NCI-H146 (cell line): ENCODE data around the gene KLK2.
"Not testable (repeated sequence)": the region's sequence is repeated elsewhere in the genome, so short reads cannot be mapped to it uniquely, and the experiment has no call there.

Experiments used
- DNase-seq: peaks from one replicate; lab custom pipeline; 2025; lab: John Stamatoyannopoulos, UW

Gene KLK2

DNA sequence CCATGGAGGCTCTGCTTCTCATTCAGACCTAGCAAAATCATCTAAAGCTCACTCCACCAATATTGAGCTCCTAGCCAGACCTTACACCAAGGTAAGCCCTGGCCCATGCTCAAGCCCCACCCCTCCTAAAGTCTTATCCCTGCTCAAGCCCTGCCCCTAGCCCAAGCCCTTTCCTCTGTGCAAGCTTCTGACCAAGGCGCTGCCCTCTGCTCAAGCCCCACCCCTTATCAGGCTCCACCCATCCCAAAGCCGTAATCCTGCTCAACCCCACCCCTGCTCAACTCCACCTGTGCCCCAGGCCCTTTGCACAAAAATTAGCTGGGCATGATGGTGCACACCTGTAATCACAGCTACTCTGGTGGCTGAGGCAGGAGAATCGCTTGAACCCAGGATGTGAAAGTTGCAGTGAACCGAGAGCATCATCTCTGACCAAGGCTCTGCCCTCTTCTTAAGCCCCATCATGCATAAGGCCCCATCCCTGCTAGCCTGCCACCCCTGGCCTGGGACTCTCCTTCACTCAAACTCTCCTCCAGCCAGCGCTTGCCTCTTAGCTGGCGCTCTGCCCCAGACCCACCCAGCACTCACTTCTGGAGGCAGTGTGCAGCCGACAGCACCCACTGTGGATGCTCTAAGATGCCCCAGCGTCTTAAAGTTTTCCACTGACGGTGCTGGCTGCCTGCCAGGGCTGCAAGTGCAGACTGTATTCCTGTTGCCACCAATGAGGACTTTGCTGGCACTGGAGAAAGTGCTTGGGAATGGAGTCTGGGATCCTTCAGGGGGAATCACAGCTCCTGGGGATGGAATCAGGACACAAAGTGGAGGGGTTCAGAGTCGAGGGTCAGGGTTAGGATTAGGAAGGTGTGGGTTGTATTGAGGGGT is 21.5 kb downstream of the KLK2 start:
- no peak for DNase-seq

DNA sequence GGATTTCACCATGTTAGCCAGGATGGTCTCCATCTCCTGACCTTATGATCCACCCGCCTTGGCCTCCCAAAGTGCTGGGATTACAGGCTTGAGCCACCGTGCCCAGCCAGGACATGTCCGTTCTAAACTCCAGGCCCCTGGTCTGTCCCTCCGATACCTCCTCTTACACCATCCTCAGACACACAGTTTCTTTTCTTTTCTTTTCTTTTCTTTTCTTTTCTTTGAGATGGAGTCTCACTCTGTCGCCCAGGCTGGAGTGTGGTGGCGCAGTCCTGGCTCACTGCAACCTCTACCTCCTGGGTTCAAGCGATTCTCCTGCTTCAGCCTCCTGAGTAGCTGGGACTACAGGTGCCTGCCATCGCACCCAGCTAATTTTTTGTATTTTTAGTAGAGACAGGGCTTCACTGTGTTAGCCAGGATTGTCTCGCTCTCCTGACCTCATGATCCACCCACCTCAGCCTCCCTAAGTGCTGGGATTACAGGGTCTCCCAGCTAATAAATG is 22.9 kb downstream of the KLK2 start:
- DNase-seq: not testable (repeated sequence)

DNA sequence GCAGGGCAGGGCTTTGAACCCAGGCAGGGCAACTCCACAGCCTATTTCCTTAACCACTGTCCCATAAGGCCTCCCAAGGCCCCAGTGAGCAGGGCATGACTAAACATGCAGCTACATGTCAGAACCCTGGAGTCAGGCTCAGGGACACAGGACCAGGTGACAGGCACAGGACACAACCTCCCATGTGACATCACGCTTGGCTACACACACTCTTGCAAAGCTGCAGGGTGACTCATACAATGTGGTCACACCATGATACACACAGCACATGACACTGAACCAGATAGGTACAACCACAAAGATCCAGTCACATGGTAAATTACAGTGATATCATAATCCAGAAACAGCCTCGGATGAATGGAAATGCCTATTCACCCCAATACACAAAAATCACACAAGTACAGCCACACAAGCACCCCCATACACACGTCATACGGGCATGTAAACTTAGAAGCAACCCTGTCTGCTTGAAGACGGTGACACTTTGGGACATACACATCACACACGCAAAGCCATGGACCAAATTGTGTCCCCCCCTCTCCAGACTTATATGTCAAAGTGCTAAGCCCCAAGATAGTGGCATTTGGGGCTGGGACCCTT is 23.5 kb downstream of the KLK2 start:
- peak; percentile 61 for DNase-seq

DNA sequence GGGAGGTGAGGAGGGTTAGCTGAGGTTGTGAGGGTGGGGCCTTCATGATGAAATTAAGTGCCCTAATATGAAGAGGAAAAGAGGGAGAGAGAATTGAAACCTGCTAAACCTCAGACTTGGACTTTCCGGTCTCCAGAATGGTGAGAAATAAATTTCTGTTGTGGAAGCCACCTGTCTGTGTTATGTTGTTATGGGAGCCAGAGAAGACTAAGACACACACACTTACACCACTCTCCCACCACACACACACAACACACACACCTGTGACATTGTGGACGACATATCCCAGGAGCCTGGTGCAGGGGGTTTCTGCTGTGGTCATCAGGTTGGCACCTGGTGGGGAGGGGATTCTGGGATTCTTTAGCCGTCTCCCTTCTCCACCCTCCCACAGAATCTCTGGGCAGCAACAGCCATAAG is 24.0 kb downstream of the KLK2 start:
- no peak for DNase-seq

DNA sequence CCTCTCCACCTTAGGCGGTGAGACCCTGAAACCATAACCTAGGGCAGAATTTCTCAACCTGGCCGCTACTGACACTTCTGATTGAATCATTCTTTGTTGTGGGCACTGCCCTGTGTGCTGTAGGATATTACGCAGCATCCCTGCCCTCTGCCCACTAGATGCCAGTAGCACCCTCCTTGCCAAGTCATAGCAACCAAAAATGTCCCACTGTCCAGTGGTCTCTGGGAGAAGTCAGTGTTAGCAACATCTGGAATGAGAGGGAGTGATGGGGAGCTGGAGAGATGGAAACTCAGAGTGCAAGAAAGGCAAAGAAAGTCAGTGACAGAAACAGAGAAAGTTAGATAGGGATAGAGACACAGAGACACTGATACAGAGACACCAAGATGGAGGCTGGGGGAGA is 24.4 kb downstream of the KLK2 start:
- no peak for DNase-seq

DNA sequence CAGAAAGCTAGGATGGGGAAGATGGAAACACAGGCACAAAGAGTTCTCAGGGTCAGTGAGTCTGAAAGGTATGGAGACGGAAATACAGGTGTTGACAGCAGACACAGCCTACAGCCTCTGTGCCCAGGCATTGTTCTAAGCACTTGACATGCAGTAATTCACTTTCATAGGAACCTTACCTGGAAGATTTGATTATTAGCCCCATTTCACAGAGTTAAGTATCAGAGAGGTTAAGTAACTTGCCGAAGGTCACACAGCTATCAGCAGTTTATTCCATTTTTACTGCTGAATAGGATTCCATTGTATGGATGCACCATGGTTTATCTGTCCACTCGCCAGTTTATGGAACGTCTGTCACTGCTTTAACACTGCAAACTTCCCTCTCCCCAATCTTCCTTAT is 24.8 kb downstream of the KLK2 start:
- DNase-seq: no peak

DNA sequence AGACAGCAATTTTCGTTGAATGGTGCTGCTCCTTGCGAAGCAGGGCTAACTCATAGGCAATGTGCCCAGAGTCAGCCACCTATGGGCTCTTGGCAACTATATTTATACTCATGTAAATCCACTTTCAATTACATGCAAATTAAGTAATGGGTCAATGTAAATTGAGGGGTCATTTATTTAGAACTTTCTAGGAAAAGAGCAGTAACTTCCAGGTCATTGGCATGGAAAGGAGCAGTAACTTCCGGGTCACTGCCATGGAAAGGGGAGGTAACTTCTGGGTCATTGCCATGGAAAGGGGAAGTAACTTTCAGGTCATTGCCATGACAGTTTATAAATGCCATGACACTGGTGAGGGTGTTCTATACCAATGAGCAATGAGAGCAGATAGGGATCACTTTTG is 26.3 kb downstream of the KLK2 start:
- no peak for DNase-seq

DNA sequence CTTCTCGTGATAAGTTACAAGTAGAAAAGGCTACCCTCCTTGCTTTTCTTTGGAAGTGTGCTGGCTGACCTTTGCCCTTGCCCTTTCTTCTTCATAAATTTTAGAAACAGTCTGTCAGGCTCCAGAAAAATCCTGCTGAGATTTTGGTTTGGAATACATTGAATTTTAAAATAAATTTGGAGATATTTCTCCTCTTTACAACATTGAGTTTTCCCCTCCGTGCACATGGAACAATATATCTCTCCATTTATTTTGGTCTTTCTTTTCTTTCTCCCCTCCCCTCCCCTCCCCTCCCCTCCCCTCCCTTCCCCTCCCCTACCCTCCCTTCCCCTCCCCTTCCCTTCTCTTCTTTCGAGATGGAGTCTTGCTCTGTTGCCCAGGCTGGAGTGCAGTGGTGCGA is 29.4 kb downstream of the KLK2 start:
- no peak for DNase-seq

DNA sequence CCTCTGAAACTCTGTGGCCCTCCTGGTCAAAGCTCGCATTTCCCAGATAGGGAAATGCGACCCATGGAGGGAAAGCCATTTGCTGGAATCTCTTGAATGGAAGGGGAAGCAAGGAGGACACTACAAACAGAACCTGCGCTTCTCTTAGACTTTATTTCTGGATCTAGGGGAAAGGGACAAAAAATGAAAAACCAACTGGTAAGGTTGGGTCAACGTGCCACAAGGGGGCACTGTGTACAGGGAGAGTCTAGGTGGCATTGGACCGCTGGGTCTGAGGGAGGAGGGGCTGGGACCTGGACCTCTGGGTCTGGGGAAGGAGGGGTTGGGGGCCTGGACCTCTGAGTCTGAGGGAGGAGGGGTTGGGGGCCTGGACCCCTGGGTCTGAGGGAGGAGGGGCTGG is 33.0 kb downstream of the KLK2 start:
- peak; percentile 47 for DNase-seq

DNA sequence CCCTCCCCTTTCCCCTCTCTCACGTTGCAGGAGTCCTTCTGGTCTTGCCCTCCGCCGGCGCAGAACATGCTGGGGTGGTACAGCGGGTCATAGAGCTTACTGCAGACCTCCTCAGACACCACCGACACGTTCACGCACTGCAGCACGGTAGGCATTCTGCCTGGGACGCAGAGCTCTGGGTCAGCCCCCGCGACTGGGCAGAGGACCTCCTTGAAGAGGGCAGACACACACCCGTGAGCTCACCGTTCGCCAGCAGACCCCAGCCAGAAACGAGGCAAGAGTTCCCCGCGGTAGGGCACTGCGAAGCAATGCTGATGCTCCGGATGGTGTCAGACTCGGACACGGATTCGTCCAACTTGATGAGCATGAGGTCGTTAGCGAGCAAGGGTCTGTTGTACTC is 35.1 kb downstream of the KLK2 start:
- DNase-seq: no peak

DNA sequence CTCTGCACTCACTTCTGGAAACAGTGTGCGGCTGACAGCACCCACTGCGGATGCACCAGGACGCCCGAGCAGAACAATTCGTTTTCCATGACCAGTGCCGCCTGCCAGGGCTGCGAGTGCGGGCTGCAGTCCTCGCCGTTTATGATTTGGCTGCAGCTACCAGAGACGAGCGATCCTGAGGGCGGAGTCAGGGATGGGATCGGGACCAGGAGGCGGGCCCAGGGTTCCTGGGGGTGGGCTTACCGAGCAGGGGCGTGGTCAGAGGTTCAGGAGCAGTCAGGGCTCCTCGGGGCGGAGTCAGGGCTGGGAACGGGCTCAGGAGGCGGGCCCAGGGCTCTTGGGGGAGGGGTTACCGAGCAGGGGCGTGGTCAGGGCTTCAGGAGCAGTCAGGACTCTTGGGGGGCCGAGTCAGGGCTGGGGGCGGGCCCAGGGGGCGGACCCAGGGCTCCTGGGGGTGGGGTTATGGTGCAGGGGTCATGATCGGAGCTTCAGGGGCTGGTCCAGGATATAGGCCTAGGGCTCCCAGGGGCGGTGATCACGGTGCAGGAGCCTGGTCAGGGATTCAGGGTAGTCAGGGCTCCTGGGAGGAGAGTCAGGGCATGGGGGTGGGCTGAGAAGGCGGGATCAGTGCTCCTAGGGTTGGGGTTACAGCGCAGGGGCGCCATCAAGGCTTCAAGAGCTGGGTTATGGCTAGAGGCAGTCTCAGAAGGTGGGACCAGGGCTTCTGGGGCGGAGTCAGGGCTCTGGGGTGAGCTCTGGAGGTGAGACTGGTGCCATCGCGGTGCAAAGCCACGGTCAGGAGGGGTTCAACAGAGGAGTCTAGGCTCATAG is 36.2 kb downstream of the KLK2 start:
- peak; percentile 84 for DNase-seq

DNA sequence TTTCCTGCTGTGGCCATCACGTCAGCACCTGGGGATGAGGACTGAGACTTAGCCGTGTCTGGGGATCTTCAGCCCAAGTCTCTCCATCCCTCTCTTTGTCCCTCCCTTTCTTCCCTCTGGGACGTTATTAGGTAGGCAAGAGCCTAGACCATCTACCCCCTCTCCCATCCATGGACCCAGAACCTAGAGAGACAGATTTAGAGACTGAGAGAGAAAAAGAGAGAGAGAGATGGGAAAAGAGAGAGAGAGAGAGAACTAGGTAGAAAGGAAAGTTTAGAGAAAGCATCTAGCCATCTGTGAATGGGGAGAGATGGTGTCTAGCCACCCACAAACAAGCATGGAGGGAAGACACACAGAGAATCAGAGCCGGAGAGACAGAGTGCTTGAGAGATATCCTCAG is 37.5 kb downstream of the KLK2 start:
- no peak for DNase-seq

DNA sequence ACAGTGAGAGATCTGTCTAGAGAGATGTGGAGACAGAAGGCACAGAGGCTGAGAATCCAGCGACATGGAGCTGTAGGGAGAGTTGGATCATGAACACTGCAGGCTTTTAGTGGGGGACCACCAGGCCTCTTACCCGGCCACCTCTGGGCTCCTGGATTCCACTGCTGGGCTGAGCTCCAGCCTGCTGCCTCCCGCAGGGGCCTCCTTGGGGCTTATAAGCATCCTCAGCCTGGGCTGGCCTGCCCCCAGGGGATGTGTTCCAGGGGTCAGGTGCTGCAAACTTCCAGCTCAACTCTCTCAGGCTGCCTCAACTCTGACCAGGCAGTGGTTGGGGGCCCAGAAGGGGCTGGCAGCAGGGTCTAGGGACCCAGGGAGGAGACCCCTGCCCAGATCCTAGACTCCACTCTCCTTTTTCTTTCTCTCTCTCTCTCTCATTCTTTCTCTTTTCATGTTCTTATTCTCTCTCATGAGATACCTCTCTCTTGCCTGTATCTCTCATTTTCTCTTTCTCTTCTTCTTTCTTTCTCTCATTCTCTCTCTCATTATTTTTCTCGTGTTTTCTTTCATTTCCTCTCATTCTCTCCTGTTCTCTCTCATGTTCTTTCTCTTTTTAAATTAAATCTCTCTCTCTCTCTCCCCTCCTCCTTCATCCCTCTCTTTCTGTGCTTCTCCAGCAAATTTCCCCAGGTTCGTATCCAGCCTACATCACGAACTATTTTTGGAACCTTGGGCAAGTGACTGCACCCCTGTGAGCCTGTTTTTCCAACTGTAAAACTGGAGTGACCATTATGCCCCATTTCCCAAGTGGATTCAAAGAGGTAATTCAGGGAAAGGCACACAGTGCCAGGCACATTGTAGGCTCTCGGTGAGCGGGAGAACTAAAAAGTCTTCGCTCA is 38.2 kb downstream of the KLK2 start, which contains the start of gene KLK4:
TSS of gene KLK4 (minus strand) at position 190 of the 896 bp plus-strand sequence. CDS start 657 bp downstream, outside the sequence.
- DNase-seq: no peak

DNA sequence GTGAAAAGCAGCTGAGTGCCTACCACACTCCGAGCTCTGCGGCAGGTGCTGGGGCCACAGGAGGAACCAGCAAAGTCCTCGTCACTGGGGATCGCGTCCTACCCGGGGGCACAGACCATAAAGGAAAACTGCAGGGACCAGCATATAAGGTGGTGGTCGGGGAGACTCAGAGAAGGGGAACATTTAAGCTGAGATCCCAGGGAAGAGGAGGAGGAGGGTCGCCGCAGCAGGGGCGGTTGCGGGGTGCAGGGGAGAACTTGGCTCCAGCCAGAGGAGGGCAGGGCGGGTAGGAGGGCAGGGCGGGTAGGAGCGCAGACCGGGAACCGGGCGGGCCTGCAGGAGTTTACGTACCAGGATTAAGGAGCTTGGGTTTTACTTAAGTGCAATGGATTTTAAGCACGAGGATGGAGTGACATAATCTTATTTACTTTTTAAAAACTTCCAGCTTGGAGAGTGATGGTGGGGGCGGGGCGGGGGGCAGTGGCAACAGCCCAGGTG is 38.9 kb downstream of the KLK2 start:
- DNase-seq: no peak

DNA sequence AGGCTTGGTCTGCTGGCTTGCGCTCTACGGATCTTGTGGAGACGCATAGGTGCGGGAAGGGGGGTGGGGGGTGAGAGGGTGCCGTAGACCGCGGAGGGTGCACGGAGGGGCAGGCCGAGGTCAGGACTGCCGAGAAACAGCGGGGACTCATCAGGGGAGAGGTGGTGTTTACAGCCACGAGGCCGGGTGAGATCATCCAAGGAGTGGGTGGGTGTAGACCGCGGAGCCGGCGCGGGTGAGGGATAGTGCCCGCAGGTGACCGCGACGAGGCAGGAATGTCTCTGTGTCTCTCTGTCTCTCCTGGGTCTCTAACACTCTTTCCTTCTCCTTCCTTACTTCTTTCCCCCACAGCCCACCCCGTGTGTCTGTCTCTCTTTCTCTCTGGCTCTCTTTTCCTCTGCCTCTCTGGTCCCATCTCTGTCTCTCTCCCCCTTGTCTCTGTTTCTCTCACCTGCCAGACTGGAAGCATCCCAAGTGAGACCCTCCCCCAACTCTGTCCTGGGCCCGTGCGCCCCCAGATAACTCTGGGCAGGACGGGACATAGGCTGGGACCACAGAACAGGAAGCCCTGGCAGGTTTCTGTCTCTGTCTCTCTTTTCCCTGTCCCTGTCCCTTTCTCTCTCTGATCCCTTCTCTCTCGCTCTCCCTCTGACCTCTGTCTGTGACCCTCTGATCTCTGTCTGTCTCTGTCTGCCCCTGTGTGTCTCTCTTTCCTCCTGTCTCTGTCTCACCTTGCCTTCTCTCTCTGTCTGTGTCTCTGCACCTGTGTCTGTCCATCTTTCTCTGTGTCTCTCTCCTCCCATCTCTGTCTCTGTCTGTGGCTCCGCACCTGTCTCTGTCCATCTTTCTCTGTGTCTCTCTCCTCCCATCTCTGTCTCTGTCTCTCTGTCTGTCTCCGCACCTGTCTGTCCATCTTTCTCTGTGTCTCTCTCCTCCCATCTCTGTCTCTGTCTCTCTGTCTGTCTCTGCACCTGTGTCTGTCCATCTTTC is 39.8 kb downstream of the KLK2 start:
- no peak for DNase-seq

DNA sequence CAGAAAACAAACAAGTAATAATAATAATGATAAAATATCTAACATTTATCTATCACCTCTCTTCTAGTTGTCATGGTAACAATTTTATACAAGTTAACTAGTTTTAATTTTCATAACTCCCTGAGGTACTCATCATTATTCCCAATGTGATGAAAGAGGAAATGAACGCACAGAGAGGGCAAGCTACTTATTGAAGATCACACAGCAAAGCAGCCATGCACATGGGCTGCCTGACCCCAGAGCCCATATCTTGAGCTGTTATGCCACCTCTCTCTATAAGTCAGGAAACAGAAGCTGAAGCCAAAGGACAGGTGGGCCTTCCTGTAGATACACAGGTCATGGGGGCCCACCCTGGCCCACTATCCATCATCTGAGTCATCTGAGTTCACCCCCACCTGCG is 42.8 kb downstream of the KLK2 start:
- DNase-seq: no peak

DNA sequence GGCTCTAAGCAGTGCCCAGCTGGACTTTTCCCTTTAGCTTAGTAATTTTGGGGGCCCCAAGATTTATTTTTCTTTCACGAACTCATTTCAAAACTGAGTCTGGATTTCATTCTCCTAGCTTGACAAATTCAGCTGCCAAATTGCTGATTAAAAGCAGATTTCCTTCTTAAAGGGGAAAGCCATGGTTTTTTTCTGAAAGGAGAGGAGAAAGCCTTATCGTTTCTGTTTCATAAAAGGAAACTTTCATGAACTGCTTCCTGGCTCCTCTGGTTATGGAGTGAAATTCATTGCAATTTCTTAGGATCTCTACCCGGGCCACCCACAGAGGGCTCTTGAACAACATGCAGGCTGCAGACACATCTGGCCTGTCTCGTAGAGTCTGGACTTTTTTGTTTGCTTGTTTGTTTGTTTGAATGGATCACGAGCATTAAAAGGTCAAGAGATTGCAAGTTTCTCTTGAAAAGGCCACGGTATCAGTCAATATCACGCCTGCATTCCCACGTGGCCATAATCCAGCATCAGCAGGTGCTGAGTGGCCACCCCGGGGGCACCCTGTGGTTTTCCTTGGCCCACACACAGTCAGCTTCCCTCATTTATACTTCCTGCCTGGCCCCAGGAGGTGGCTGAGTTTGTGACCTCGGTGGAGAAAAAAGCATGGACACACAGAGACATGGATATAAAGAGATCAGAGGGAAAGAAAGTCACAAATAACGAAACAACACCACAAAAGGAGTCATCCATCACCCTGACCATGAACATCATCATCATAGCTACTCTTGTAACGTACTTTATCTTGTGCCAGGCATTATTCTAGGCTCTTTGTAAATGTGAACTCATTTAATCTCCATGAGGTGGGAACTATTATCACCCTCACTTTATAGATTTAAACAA is 48.4 kb downstream of the KLK2 start:
- DNase-seq: peak; percentile 89

DNA sequence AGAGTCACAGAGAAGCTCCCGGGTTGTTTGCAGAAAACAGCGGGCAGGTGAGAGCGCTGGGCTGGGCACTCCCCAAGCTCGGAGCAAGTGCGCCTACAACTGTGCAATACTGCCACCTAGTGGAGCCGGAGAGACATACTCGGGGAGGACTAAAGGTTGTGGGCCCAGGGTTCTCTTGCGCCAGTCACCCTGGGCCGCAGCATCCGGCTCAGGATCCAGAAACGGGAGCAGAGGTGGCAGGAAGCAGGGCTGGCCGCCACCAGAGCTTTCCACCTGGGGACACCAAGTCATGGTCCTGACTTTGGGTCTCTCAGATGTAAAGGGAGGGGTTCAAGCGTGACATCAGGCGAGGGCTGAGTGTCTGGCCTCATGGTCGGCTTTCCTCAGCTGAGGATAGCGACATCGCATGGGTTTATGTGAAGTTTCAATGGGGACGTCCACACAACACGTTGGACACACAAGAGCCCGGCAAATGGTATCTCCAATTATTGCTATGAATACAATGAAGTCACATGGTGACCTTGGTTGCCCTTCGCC is 49.1 kb downstream of the KLK2 start:
- DNase-seq: peak; percentile 92

DNA sequence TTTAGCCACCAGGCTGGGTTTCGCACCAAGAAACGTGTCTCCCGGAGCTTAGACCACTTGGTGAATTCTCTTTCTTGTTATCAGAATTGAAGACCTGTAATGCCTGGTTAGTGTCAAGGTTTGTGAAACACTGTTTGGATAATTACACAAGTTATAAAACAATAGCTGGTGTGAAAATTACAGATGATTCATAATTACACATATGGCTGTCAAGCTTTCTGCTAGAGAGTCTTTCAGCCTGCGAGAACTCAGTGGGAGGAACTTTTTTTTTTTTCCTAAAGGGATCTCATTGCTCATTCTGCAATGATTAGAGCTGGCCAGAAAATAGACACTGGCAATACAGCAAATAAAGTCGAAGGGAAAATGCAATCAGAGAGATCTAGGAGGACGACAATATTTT is 51.3 kb downstream of the KLK2 start:
- DNase-seq: no peak
